T-helper 1 cell treated with Interleukin-12 subunit alpha and Interleukin-12 subunit beta and Interleukin-4 antibody, amounts not matched to agents 30 μg/mL and 1 μg/mL, for 36 hours (primary cell): ENCODE results near the gene RFPL1.

Experiments used
- H3K27ac Mint-ChIP-seq: one replicate; pipeline ENCODE4 v1.8.0; 2021; ENCODE audit warnings: mild to moderate bottlenecking, mixed read lengths
- H3K27me3 Mint-ChIP-seq: one replicate; pipeline ENCODE4 v1.8.0; 2021; ENCODE audit warnings: low read depth, mixed read lengths
- H3K36me3 Mint-ChIP-seq: one replicate; pipeline ENCODE4 v1.8.0; 2021; ENCODE audit warnings: low read depth, mixed read lengths
- H3K4me1 Mint-ChIP-seq: one replicate; pipeline ENCODE4 v1.8.0; 2021; ENCODE audit warnings: low read depth, mixed read lengths
- H3K4me3 Mint-ChIP-seq: one replicate; pipeline ENCODE4 v1.8.0; 2021; ENCODE audit warnings: mild to moderate bottlenecking, moderate library complexity, mixed read lengths
- H3K9me3 Mint-ChIP-seq: one replicate; pipeline ENCODE4 v1.8.0; 2021; ENCODE audit warnings: mixed read lengths

The RFPL1 gene

GRCh38 chr22:29454276-29454675, 15.9 kb downstream of the RFPL1 start:
- H3K27ac Mint-ChIP-seq = no peak overlapping the region
- no peaks in the 10 kb centered on the region for H3K9me3 Mint-ChIP-seq
- H3K36me3 Mint-ChIP-seq = no peaks in the 10 kb centered on the region
- H3K27me3 Mint-ChIP-seq = no peaks in the 10 kb centered on the region
- H3K4me3 Mint-ChIP-seq = no peak overlapping the region
- no peaks in the 10 kb centered on the region for H3K4me1 Mint-ChIP-seq

- Mint-ChIP-seq H3K36me3 (no peaks in the 10 kb centered on the region), H3K4me1 (no peaks in the 10 kb centered on the region), H3K4me3 (no peak overlapping the region), H3K9me3 (no peaks in the 10 kb centered on the region), H3K27ac (no peak overlapping the region), H3K27me3 (no peaks in the 10 kb centered on the region)
Measured at GRCh38 chr22:29456211-29456671, 17.9 kb downstream of the RFPL1 start.

- no peaks in the 10 kb centered on the region for H3K4me1 Mint-ChIP-seq
- H3K4me3 Mint-ChIP-seq = no peak overlapping the region
- H3K36me3 Mint-ChIP-seq = no peaks in the 10 kb centered on the region
- H3K27me3 Mint-ChIP-seq = no peaks in the 10 kb centered on the region
- H3K27ac Mint-ChIP-seq = no peak overlapping the region
- no peaks in the 10 kb centered on the region for H3K9me3 Mint-ChIP-seq
Measured at GRCh38 chr22:29457730-29458129, 19.3 kb downstream of the RFPL1 start.

- Mint-ChIP-seq H3K4me1 (no peaks in the 10 kb centered on the region), H3K4me3 (no peak overlapping the region), H3K27me3 (no peaks in the 10 kb centered on the region), H3K27ac (no peak overlapping the region), H3K36me3 (no peaks in the 10 kb centered on the region), H3K9me3 (no peaks in the 10 kb centered on the region)
Measured at GRCh38 chr22:29458551-29458950, 20.2 kb downstream of the RFPL1 start.

GRCh38 chr22:29459773-29460172, 21.4 kb downstream of the RFPL1 start:
- no peak overlapping the region for H3K4me3 Mint-ChIP-seq
- no peak overlapping the region for H3K27ac Mint-ChIP-seq
- H3K9me3 Mint-ChIP-seq = no peaks in the 10 kb centered on the region
- no peaks in the 10 kb centered on the region for H3K4me1 Mint-ChIP-seq
- H3K27me3 Mint-ChIP-seq = no peaks in the 10 kb centered on the region
- H3K36me3 Mint-ChIP-seq = no peaks in the 10 kb centered on the region

GRCh38 chr22:29461263-29461662, 22.9 kb downstream of the RFPL1 start:
- H3K9me3 Mint-ChIP-seq = no peaks in the 10 kb centered on the region
- H3K27ac Mint-ChIP-seq = no peak overlapping the region
- H3K4me1 Mint-ChIP-seq = no peaks in the 10 kb centered on the region
- no peak overlapping the region for H3K4me3 Mint-ChIP-seq
- H3K27me3 Mint-ChIP-seq = no peaks in the 10 kb centered on the region
- H3K36me3 Mint-ChIP-seq = no peaks in the 10 kb centered on the region

GRCh38 chr22:29463629-29464028, 25.2 kb downstream of the RFPL1 start:
- Mint-ChIP-seq H3K27ac (no peak overlapping the region), H3K4me1 (no peaks in the 10 kb centered on the region), H3K4me3 (no peak overlapping the region), H3K9me3 (no peaks in the 10 kb centered on the region), H3K27me3 (peaks cover 5% of the 10 kb centered on the region), H3K36me3 (no peaks in the 10 kb centered on the region)

GRCh38 chr22:29464581-29464980, 26.2 kb downstream of the RFPL1 start:
- Mint-ChIP-seq H3K9me3 (no peaks in the 10 kb centered on the region), H3K27ac (no peak overlapping the region), H3K4me3 (no peak overlapping the region), H3K36me3 (no peaks in the 10 kb centered on the region), H3K4me1 (no peaks in the 10 kb centered on the region), H3K27me3 (peaks cover 13% of the 10 kb centered on the region)

- Mint-ChIP-seq H3K36me3 (no peaks in the 10 kb centered on the region), H3K27ac (no peak overlapping the region), H3K27me3 (peaks cover 22% of the 10 kb centered on the region), H3K4me1 (peaks cover 3% of the 10 kb centered on the region), H3K9me3 (no peaks in the 10 kb centered on the region), H3K4me3 (peak overlapping the region; percentile 56)
Measured at GRCh38 chr22:29469755-29470154, 31.4 kb downstream of the RFPL1 start.

GRCh38 chr22:29470159-29470855, 31.9 kb downstream of the RFPL1 start:
- Mint-ChIP-seq H3K27me3 (peaks cover 23% of the 10 kb centered on the region), H3K36me3 (no peaks in the 10 kb centered on the region), H3K9me3 (no peaks in the 10 kb centered on the region), H3K4me1 (peaks cover 3% of the 10 kb centered on the region), H3K27ac (no peak overlapping the region), H3K4me3 (peak overlapping the region; percentile 56)

GRCh38 chr22:29473001-29473400, 34.6 kb downstream of the RFPL1 start:
- Mint-ChIP-seq H3K27me3 (peaks cover 31% of the 10 kb centered on the region), H3K36me3 (no peaks in the 10 kb centered on the region), H3K4me1 (peaks cover 3% of the 10 kb centered on the region), H3K9me3 (no peaks in the 10 kb centered on the region), H3K4me3 (no peak overlapping the region), H3K27ac (no peak overlapping the region)

- Mint-ChIP-seq H3K27me3 (peaks cover 37% of the 10 kb centered on the region), H3K9me3 (no peaks in the 10 kb centered on the region), H3K36me3 (no peaks in the 10 kb centered on the region), H3K4me1 (peaks cover 8% of the 10 kb centered on the region), H3K4me3 (no peak overlapping the region), H3K27ac (no peak overlapping the region)
Measured at GRCh38 chr22:29475550-29475949, 37.2 kb downstream of the RFPL1 start.

- Mint-ChIP-seq H3K27me3 (peaks cover 37% of the 10 kb centered on the region), H3K4me1 (peaks cover 8% of the 10 kb centered on the region), H3K27ac (no peak overlapping the region), H3K4me3 (no peak overlapping the region), H3K9me3 (no peaks in the 10 kb centered on the region), H3K36me3 (peaks cover under 1% of the 10 kb centered on the region)
Measured at GRCh38 chr22:29476116-29476515, 37.7 kb downstream of the RFPL1 start.

- peaks cover 3% of the 10 kb centered on the region for H3K36me3 Mint-ChIP-seq
- H3K4me3 Mint-ChIP-seq = no peak overlapping the region
- no peak overlapping the region for H3K27ac Mint-ChIP-seq
- H3K27me3 Mint-ChIP-seq = peaks cover 51% of the 10 kb centered on the region
- H3K9me3 Mint-ChIP-seq = no peaks in the 10 kb centered on the region
- peaks cover 12% of the 10 kb centered on the region for H3K4me1 Mint-ChIP-seq
Measured at GRCh38 chr22:29477723-29478318, 39.4 kb downstream of the RFPL1 start.
